ENCODE data around the gene ACTR5.

The ACTR5 gene

DNA sequence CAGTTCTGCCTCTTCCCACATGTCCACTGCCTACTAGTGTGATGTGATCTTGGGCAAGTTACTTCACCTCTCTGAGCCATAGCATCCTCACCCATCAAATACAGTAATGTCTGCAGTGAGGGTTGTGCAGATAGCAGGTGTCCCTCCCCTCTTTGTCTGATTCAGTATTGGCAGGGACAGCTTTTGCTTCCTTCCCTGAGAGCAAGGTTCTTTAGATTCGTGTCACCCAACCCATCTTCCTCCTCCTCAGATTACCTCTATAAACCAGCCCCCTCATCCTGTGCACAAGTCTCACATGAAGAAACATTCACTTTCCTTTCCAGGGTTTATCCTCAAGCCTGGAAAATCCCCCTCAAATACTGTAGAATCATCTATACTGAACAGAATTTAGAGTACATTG is 15.4 kb downstream of the ACTR5 start:
- ChIA-PET POLR2A (no interaction called here), CTCF (interaction anchor here (11.9 kb wide), 1 partner anchor 12 kb away, joined by 76 read pairs; the partner anchor contains the start of gene ACTR5)
- peaks cover 16 to 85% (median 48%) of the 10 kb centered on the region in 4 experiments for H3K36me3 ChIP-seq (ENCODE audit: control insufficient read depth in 4 of 4, insufficient read depth in 4 of 4, low read length in 3 of 4)

DNA sequence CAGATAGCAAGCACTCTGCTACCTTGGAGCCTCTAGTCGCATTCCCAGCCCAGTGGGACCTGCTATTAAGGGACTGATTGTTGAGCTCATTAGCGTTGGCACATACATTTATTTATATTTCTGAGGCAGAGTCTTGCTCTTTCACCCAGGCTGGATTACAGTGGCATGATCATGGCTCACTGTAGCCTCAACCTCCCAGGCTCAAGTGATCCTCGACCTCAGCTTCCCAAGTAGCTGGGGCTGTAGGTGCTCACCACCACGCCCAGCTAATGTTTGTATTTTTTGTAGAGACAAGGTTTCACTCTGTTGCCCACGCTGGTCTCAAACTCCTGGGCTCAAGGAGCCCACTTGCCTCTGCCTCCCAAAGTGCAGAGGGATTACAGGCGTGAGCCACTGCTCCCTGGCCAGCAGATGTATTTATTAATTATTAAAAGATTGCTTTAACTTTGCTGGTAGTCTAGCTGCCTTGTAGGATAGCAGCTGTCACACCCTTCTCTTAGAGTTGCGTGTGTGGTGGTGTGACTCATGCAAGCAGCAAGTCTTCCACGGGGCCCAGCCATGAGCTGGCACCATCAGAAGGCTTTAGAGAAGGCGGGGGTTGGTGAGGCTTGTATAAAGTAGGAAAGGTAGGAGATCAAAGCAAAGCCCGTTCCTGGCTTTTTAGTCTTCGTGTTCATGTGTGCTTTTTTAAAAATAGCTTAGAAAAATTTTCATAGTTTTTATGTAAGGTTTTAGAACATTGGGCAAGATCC is 16.5 kb downstream of the ACTR5 start:
- no peaks in the 10 kb centered on the region for H3K4me1 ChIP-seq (ENCODE audit: control extremely low read depth in 1 of 4, control insufficient read depth in 4 of 4, insufficient read depth in 4 of 4, low read length in 3 of 4)
- POLR2A ChIA-PET, result interaction anchor here (0.5 to 1.2 kb wide), 4 partner anchors 8 to 1476 kb away, joined by 3 to 9 read pairs (median 4); no protein-coding TSS in a partner anchor
- H3K27me3 ChIP-seq (replicated peaks in 2 of 5; ENCODE audit: control insufficient read depth in 4 of 5, insufficient read depth in 5 of 5, low read length in 4 of 5), result no peaks in the 10 kb centered on the region
- WGBS (ENCODE audit: insufficient coverage), result 83% methylated on average over 8 of the region's 11 CpGs
- H3K36me3 ChIP-seq (ENCODE audit: control insufficient read depth in 4 of 4, insufficient read depth in 4 of 4, low read length in 3 of 4), result peaks cover 15 to 87% (median 49%) of the 10 kb centered on the region in 4 experiments
- H3K27ac ChIP-seq (ENCODE audit: insufficient read depth in 1 of 2, low read depth in 1 of 2, low read length in 2 of 2, poor library complexity in 1 of 2, severe bottlenecking in 2 of 2), result no peak overlapping the region
- no peak overlapping the region for H3K4me3 ChIP-seq (ENCODE audit: control insufficient read depth in 1 of 7, extremely low read depth in 1 of 7, insufficient read depth in 4 of 7, low read depth in 2 of 7, low read length in 6 of 7)
- no peak for DNase-seq
- CTCF ChIA-PET, result interaction anchor here (1.2 to 11.9 kb wide), 2 partner anchors 14 to 117 kb away, joined by 4 to 76 read pairs; partner anchors contain the start of gene ACTR5
- no peaks in the 10 kb centered on the region for H3K9me3 ChIP-seq (ENCODE audit: control extremely low read depth in 1 of 5, control insufficient read depth in 4 of 5, insufficient read depth in 2 of 5, low read depth in 1 of 5, low read length in 4 of 5)

More for the DNA sequence above, 15.4 kb downstream of the ACTR5 start:
- H3K4me1 ChIP-seq (ENCODE audit: control extremely low read depth in 1 of 4, control insufficient read depth in 4 of 4, insufficient read depth in 4 of 4, low read length in 3 of 4), result no peaks in the 10 kb centered on the region
- DNase-seq, result no peak
- no peak overlapping the region for H3K4me3 ChIP-seq (ENCODE audit: control insufficient read depth in 1 of 7, extremely low read depth in 1 of 7, insufficient read depth in 4 of 7, low read depth in 2 of 7, low read length in 6 of 7)
- H3K27me3 ChIP-seq (replicated peaks in 2 of 5; ENCODE audit: control insufficient read depth in 4 of 5, insufficient read depth in 5 of 5, low read length in 4 of 5), result no peaks in the 10 kb centered on the region
- WGBS (ENCODE audit: insufficient coverage), result no CpG with 5 or more reads among the region's 1 CpG
- no peaks in the 10 kb centered on the region for H3K9me3 ChIP-seq (ENCODE audit: control extremely low read depth in 1 of 5, control insufficient read depth in 4 of 5, insufficient read depth in 2 of 5, low read depth in 1 of 5, low read length in 4 of 5)
- H3K27ac ChIP-seq (ENCODE audit: insufficient read depth in 1 of 2, low read depth in 1 of 2, low read length in 2 of 2, poor library complexity in 1 of 2, severe bottlenecking in 2 of 2), result no peak overlapping the region

- no peaks in the 10 kb centered on the region for H3K4me1 ChIP-seq (ENCODE audit: control extremely low read depth in 1 of 4, control insufficient read depth in 4 of 4, insufficient read depth in 4 of 4, low read length in 3 of 4)
- H3K27me3 ChIP-seq (replicated peaks in 2 of 5; ENCODE audit: control insufficient read depth in 4 of 5, insufficient read depth in 5 of 5, low read length in 4 of 5), result no peaks in the 10 kb centered on the region
- WGBS (ENCODE audit: insufficient coverage), result 96% methylated on average over 2 of the region's 4 CpGs
- POLR2A ChIA-PET, result no interaction called here
- no peak overlapping the region for H3K4me3 ChIP-seq (ENCODE audit: control insufficient read depth in 1 of 7, extremely low read depth in 1 of 7, insufficient read depth in 4 of 7, low read depth in 2 of 7, low read length in 6 of 7)
- no peaks in the 10 kb centered on the region for H3K9me3 ChIP-seq (ENCODE audit: control extremely low read depth in 1 of 5, control insufficient read depth in 4 of 5, insufficient read depth in 2 of 5, low read depth in 1 of 5, low read length in 4 of 5)
- H3K27ac ChIP-seq (ENCODE audit: insufficient read depth in 1 of 2, low read depth in 1 of 2, low read length in 2 of 2, poor library complexity in 1 of 2, severe bottlenecking in 2 of 2), result no peak overlapping the region
- CTCF ChIA-PET, result interaction anchor here (11.9 kb wide), 1 partner anchor 15 kb away, joined by 76 read pairs; the partner anchor contains the start of gene ACTR5
- peaks cover 15 to 86% (median 46%) of the 10 kb centered on the region in 4 experiments for H3K36me3 ChIP-seq (ENCODE audit: control insufficient read depth in 4 of 4, insufficient read depth in 4 of 4, low read length in 3 of 4)
- DNase-seq, result no peak
Observed at GRCh38 chr20:38766071-38766470, 17.8 kb downstream of the ACTR5 start.

DNA sequence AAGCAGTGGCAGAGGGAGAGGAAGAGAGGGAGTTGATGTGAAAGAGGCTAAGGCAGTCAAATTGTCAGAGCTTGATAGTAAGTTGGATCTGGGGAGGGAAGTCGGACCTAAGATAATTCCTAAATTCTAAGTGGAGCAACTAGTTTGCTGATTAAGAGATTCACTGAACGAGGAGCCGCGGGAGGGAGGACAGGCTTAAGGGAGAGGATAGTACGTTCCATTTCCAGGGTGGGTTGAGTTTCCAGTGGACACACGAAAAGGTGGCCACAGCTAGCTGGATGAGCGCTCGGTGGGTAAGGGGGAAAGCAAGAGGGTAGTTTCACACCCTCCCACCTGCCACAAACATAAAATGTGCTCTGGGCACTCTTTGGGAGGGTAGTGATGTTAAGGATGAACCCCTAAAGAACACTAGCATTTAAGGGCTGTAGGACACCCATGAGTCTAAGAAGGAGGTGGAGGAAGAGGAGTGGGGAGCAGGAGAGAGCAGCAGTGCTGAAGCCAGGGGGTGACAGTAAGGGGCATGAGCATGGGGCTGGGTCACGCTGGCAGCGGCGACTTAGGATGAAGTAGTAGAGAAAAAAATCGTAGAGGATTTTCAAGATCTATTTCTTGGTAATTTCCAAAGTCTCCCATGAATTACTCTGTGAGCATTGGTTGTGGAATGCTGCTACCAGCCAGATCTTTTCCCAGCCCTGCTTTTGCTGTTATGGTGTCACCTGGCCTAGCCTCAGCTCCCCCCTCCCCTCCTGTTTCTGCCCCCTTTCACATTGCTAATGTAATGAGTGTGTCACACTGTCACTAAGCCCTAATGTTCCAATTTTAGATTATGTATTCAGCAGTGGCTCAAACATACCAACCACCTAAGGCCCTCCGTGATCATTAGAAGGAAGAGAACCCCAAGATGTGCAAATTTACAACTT is 21.4 kb downstream of the ACTR5 start:
- ChIA-PET POLR2A (no interaction called here), CTCF (interaction anchor here (0.7 to 11.9 kb wide), 4 partner anchors 9 to 21 kb away, joined by 3 to 76 read pairs (median 4); partner anchors contain the start of gene ACTR5)
- Histone ChIP-seq H3K4me3 (ENCODE audit: control insufficient read depth in 1 of 7, extremely low read depth in 1 of 7, insufficient read depth in 4 of 7, low read depth in 2 of 7, low read length in 6 of 7) (no peak overlapping the region), H3K9me3 (ENCODE audit: control extremely low read depth in 1 of 5, control insufficient read depth in 4 of 5, insufficient read depth in 2 of 5, low read depth in 1 of 5, low read length in 4 of 5) (peaks cover 3 to 10% (median 8%) of the 10 kb centered on the region in 5 experiments), H3K36me3 (ENCODE audit: control insufficient read depth in 4 of 4, insufficient read depth in 4 of 4, low read length in 3 of 4) (peaks cover 31 to 92% (median 59%) of the 10 kb centered on the region in 4 experiments), H3K27me3 (replicated peaks in 2 of 5; ENCODE audit: control insufficient read depth in 4 of 5, insufficient read depth in 5 of 5, low read length in 4 of 5) (no peaks in the 10 kb centered on the region), H3K27ac (ENCODE audit: insufficient read depth in 1 of 2, low read depth in 1 of 2, low read length in 2 of 2, poor library complexity in 1 of 2, severe bottlenecking in 2 of 2) (no peak overlapping the region), H3K4me1 (ENCODE audit: control extremely low read depth in 1 of 4, control insufficient read depth in 4 of 4, insufficient read depth in 4 of 4, low read length in 3 of 4) (no peaks in the 10 kb centered on the region)
- DNase-seq, result no peak
- WGBS (ENCODE audit: insufficient coverage), result 91% methylated on average over 9 of the region's 13 CpGs

GRCh38 chr20:38770546-38770945 is 22.3 kb downstream of the ACTR5 start:
- DNase-seq, result no peak
- H3K27me3 ChIP-seq (replicated peaks in 2 of 5; ENCODE audit: control insufficient read depth in 4 of 5, insufficient read depth in 5 of 5, low read length in 4 of 5), result no peaks in the 10 kb centered on the region
- H3K27ac ChIP-seq (ENCODE audit: insufficient read depth in 1 of 2, low read depth in 1 of 2, low read length in 2 of 2, poor library complexity in 1 of 2, severe bottlenecking in 2 of 2), result no peak overlapping the region
- WGBS (ENCODE audit: insufficient coverage), result 100% methylated on average over 2 of the region's 3 CpGs
- peaks cover 3 to 10% (median 8%) of the 10 kb centered on the region in 5 experiments for H3K9me3 ChIP-seq (ENCODE audit: control extremely low read depth in 1 of 5, control insufficient read depth in 4 of 5, insufficient read depth in 2 of 5, low read depth in 1 of 5, low read length in 4 of 5)
- H3K4me1 ChIP-seq (ENCODE audit: control extremely low read depth in 1 of 4, control insufficient read depth in 4 of 4, insufficient read depth in 4 of 4, low read length in 3 of 4), result no peaks in the 10 kb centered on the region
- POLR2A ChIA-PET, result interaction anchor here (1.3 kb wide), 1 partner anchor 36 kb away, joined by 3 read pairs; no protein-coding TSS in a partner anchor
- peaks cover 29 to 93% (median 55%) of the 10 kb centered on the region in 4 experiments for H3K36me3 ChIP-seq (ENCODE audit: control insufficient read depth in 4 of 4, insufficient read depth in 4 of 4, low read length in 3 of 4)
- CTCF ChIA-PET, result interaction anchor here (0.6 to 11.9 kb wide), 4 partner anchors 10 to 19 kb away, joined by 3 to 76 read pairs (median 4); partner anchors contain the start of gene ACTR5
- H3K4me3 ChIP-seq (ENCODE audit: control insufficient read depth in 1 of 7, extremely low read depth in 1 of 7, insufficient read depth in 4 of 7, low read depth in 2 of 7, low read length in 6 of 7), result no peak overlapping the region

DNA sequence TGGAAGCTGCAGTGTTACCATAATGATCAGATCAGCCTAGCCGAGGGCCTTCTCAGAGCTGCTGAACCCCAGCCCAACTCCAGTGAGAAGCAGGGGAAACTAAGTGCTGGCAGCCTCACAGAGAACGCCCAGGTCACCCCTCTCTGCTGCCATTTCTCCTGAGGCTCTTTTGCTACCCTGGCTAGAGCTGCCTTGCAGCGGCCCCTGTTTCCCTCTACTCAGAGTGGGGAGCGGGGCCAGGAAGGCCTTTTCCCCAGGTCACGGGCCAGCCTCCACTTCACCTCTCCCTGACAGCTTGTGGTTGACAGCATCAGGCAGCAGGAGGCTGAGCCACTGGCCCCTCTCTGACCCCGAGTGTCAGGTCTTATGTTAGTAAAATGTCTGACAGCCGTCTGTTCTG is 22.7 kb downstream of the ACTR5 start:
- Histone ChIP-seq H3K36me3 (ENCODE audit: control insufficient read depth in 4 of 4, insufficient read depth in 4 of 4, low read length in 3 of 4) (peaks cover 25 to 89% (median 53%) of the 10 kb centered on the region in 4 experiments), H3K27ac (ENCODE audit: insufficient read depth in 1 of 2, low read depth in 1 of 2, low read length in 2 of 2, poor library complexity in 1 of 2, severe bottlenecking in 2 of 2) (no peak overlapping the region), H3K9me3 (ENCODE audit: control extremely low read depth in 1 of 5, control insufficient read depth in 4 of 5, insufficient read depth in 2 of 5, low read depth in 1 of 5, low read length in 4 of 5) (peaks cover 3 to 10% (median 8%) of the 10 kb centered on the region in 5 experiments), H3K4me3 (ENCODE audit: control insufficient read depth in 1 of 7, extremely low read depth in 1 of 7, insufficient read depth in 4 of 7, low read depth in 2 of 7, low read length in 6 of 7) (no peak overlapping the region), H3K27me3 (replicated peaks in 2 of 5; ENCODE audit: control insufficient read depth in 4 of 5, insufficient read depth in 5 of 5, low read length in 4 of 5) (no peaks in the 10 kb centered on the region), H3K4me1 (ENCODE audit: control extremely low read depth in 1 of 4, control insufficient read depth in 4 of 4, insufficient read depth in 4 of 4, low read length in 3 of 4) (no peaks in the 10 kb centered on the region)
- ChIA-PET POLR2A (interaction anchor here (1.3 kb wide), 1 partner anchor 36 kb away, joined by 3 read pairs; no protein-coding TSS in a partner anchor), CTCF (interaction anchor here (0.6 to 1.6 kb wide), 5 partner anchors 10 to 122 kb away, joined by 3 to 4 read pairs (median 3); no protein-coding TSS in a partner anchor)
- no peak for DNase-seq
- WGBS (ENCODE audit: insufficient coverage), result 73% methylated on average over 7 of the region's 7 CpGs
